Cardiac fibroblast (primary cell): ENCODE results near the gene KLHL29.

Experiments
- DNase-seq, 2 donors: peaks; one replicate each; pipeline versions ENCODE4 v3.0.0 to v3.0.0-alpha.2; 2010; ENCODE audit warnings: low read depth in 2 of 2
- H3K4me3 ChIP-seq, 2 donors: replicated peaks in 1 of 2; 1 replicate in 1 of 2; 2 replicates in 1 of 2; pipeline ENCODE4 v1.5.1; 2011; ENCODE audit warnings: low read depth in 2 of 2, low read length in 2 of 2, mild to moderate bottlenecking in 2 of 2, moderate library complexity in 1 of 2
- TF ChIP-seq, protein P1 (sequence below): IDR thresholded peaks from one replicate; pipeline ENCODE4 v1.5.1; 2011; ENCODE audit warnings: low read depth, mild to moderate bottlenecking, low read length, inconsistent platforms

Gene KLHL29

DNA sequence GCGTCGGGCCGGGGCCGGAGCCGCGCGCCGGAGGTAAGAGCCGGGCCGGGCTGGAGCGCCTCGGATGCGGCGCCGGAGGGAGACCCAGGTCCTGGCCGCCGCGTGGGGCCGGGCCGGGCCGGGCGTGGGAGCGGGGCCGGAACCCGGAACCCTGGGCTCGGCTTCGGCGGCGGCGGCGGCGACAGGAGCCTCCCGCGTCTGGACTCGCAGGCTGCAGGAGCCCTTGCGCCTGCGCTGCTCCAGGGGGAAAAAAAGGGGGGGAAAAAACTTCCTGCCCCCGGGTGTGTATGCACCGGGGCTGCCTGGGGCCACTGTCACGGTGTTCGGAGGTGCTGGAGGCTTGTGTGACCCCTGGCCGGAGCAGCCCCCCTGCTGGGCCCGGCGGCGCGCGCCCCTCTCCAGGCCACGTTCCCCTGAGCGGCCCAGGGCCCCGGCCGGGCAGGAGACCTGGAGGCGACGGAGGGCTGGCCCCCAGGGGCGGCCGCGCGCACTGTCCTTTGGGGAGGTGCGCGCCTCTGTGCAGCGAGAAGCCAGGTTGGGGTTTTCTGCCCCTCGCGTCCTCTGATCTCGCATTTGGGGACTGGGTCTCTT is 864 bp downstream of the KLHL29 start:
- peak; percentile 30 to 33 for DNase-seq

DNA sequence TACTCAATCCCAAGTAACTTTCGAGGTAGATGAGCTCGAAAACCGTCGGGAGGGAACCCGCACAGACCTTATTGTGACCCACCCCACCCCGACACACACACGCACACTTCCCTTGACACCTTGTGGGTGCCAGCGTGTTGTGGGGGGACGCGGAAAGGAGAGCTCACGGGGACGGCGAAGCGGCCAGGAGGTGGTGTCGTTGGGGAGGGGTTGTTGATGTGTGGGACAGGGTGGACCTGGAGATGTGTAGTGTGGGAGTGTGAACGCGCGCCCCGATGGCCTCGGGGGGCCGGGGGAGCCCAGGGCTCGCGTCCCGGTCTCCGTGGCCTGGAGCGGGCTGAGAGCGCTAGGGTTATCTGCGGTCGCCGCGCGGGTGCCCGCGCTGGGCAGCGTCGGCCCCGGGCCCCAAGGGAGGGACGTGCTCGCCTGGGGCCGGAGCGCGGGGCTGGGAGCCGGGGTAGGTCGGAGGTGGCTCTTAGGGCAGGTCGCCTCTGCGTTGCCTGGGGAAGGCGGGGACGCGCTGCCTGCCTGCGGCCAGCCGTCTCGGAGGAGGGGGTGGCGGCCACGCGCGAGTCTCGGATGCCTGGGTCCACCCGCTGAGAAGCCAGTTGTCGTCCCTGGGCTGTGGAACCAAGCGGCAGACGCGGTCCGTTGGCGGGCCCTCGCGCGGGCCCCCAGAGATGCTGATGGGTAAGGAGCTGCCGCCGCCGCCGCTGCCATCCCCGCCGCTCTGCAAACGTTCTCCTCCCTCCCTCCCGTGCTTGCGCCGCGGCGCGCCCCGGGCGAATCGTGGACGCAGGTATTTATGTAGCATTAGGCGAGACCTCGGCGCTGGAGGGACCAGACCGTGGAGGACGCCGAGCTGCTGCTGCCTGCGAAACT is 1.6 kb downstream of the KLHL29 start:
- TF ChIP-seq, protein P1, sequence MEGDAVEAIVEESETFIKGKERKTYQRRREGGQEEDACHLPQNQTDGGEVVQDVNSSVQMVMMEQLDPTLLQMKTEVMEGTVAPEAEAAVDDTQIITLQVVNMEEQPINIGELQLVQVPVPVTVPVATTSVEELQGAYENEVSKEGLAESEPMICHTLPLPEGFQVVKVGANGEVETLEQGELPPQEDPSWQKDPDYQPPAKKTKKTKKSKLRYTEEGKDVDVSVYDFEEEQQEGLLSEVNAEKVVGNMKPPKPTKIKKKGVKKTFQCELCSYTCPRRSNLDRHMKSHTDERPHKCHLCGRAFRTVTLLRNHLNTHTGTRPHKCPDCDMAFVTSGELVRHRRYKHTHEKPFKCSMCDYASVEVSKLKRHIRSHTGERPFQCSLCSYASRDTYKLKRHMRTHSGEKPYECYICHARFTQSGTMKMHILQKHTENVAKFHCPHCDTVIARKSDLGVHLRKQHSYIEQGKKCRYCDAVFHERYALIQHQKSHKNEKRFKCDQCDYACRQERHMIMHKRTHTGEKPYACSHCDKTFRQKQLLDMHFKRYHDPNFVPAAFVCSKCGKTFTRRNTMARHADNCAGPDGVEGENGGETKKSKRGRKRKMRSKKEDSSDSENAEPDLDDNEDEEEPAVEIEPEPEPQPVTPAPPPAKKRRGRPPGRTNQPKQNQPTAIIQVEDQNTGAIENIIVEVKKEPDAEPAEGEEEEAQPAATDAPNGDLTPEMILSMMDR, result peak; percentile 2
- DNase-seq, result peak; percentile 26 to 28
- H3K4me3 ChIP-seq, result peak overlapping the region; percentile 63 to 72

More for the DNA sequence above, 864 bp downstream of the KLHL29 start:
- TF ChIP-seq, protein P1, result no peak
- peak overlapping the region; percentile 72 to 89 for H3K4me3 ChIP-seq

DNA sequence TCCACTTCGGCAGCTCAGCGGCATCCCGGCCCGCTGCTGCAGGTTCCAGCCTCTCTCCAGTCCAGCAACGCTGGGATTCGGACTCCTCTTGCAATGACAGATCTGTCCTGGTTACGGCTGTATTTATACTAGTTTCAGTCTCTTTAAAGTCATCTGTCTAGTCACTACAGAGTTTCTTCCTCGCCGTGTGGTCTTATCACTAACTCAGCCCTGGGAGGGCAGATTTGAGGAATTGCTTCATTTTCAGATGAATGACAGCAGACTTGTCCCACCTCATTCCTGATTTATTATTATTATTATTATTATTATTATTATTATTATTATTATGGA is 2.2 kb downstream of the KLHL29 start:
- peak overlapping the region; percentile 63 to 72 for H3K4me3 ChIP-seq
- DNase-seq, result no peak
- TF ChIP-seq, protein P1, result no peak

DNA sequence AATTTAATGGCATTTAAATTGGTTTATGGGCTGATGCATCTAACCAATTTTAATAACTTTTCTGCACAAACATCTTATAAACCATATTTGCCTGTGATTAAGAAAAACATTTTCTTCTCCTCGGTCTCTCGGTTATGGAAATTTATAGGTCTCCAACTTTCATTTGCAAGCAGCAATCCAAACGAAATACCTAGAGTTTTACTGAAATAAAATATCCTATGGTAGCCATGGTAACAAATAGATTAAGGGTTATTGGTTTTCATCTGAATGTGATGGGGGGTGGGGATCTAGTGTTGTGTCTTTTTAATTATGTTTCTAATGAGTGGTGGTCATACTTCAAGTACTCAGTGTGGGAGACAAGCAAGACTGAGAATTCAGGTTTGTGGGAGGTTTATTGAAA is 2.9 kb downstream of the KLHL29 start:
- H3K4me3 ChIP-seq, result no peak overlapping the region
- TF ChIP-seq, protein P1, result no peak
- no peak for DNase-seq

DNA sequence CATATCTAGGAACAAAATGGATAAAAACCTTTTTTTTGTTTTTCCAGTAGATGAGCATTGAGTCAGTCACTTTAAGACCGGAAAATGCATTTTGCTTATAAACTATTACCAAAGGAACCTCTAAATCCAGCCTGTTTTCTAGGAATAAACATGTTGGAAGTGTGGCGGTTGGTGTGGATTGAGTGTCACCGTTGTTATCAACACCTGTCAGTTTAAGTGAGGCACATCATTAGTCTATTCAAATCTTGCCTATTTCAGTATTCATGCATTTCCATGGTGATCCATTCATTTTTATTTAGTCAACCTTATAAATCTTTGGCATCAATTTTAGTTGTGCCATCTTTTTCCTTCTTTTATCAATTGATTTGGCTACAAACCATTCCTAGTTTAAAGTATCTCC is 3.3 kb downstream of the KLHL29 start:
- no peak for DNase-seq
- TF ChIP-seq, protein P1, result no peak
- H3K4me3 ChIP-seq, result no peak overlapping the region

DNA sequence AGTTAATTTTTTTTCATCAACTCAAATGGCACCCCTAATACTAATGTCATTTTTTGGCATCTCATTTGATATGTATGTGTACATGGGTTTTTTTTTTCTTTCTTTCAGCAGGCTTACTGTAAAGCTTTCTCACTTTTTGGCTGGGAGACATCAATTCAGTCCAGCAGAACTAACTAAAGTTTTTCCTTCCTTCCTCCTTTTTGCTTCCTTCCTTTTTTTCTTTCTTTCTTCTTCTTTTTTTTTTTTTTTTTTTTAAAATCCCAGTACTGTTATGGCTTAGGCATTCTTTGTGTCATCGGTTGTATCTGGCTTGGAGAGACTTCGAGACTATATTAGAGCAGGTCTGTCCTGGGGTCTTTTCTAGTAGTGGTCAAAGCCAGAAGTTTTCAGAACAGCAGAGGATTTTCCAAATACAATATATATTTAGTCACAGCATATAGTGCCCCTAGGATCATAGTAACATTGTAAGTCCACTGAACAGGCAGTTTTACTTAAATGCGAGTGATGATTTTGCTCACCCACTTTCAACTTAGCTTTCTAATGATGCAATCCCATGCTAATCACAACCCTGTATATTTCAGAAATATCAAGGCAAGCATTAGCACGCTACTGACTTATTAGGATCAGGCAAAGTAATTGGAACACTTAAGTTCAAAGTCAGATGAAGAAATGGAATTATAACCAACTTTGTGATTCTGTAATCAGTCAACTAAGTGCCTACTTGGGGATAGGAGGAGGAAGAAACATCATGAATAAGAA is 4.0 kb downstream of the KLHL29 start:
- DNase-seq, result no peak
- TF ChIP-seq, protein P1, result no peak
- H3K4me3 ChIP-seq, result no peak overlapping the region
